Adrenal gland (tissue), 5 donors: ENCODE results near the gene SHROOM2.

Experiments used
- CTCF ChIP-seq, 6 experiments: fragments of 450-650 bp in 4 of 6; fragments of 200-600 bp in 2 of 6; sonication (generic) in 1 of 6; IDR thresholded peaks; 1 replicate in 5 of 6; 2 replicates in 1 of 6; pipeline versions ENCODE4 v1.5.1 to v1.8.0; 2016 to 2021; ENCODE audit warnings: antibody characterized with exemption in 6 of 6, mild to moderate bottlenecking in 2 of 6, moderate library complexity in 1 of 6
- POLR2A ChIP-seq, 2 donors: fragments of 450-650 bp; IDR thresholded peaks; one replicate each; pipeline ENCODE4 v1.6.1; 2017; ENCODE audit warnings: antibody characterized with exemption in 2 of 2, mild to moderate bottlenecking in 2 of 2, moderate library complexity in 1 of 2
- donor health status: DM: no; HTN: no; CAD: no.

GRCh38 chrX:9983846-9984245 is 197.6 kb downstream of the SHROOM2 start:
- TF ChIP-seq CTCF (IDR thresholded peaks at IDR 0.05), result no peak
- TF ChIP-seq POLR2A (IDR thresholded peaks at IDR 0.05), result no peak
